GM12875 (cell line): ENCODE data around the gene RANBP3L.

Experiments
- H3K4me3 ChIP-seq: one replicate; pipeline ENCODE4 v1.5.1; 2011; ENCODE audit warnings: low read depth, low read length, control low read depth
- CTCF ChIP-seq: IDR thresholded peaks from 2 replicates; pipeline ENCODE4 v1.5.1; 2011; ENCODE audit warnings: low read depth, mild to moderate bottlenecking, control low read depth, inconsistent platforms, low read length, moderate library complexity, borderline replicate concordance; ENCODE audit not compliant: insufficient read depth

RANBP3L gene

GRCh38 chr5:36241631-36242533 is 59.8 kb downstream of the RANBP3L start, which contains the start of gene NADK2:
NADK2 (minus strand) TSS chr5:36241925; CDS start chr5:36241798, 127 bp downstream.
- peak within 1 kb of the TSS; percentile 64 for H3K4me3 ChIP-seq
- TF ChIP-seq CTCF: peak; percentile 67

GRCh38 chr5:36240779-36241630 is 60.7 kb downstream of the RANBP3L start:
- no peak for TF ChIP-seq CTCF
- peak overlapping the region; percentile 64 for H3K4me3 ChIP-seq

- H3K4me3 ChIP-seq: no peak overlapping the region
- TF ChIP-seq CTCF: no peak
Measured at GRCh38 chr5:36239370-36240293, 62.1 kb downstream of the RANBP3L start.

GRCh38 chr5:36238502-36239295 is 63.0 kb downstream of the RANBP3L start:
- no peak overlapping the region for H3K4me3 ChIP-seq
- TF ChIP-seq CTCF: no peak

GRCh38 chr5:36237751-36238150 is 64.0 kb downstream of the RANBP3L start:
- no peak overlapping the region for H3K4me3 ChIP-seq
- TF ChIP-seq CTCF: no peak

GRCh38 chr5:36236801-36237200 is 64.9 kb downstream of the RANBP3L start:
- no peak overlapping the region for H3K4me3 ChIP-seq
- no peak for TF ChIP-seq CTCF
